Colonic mucosa (tissue), 4 donors: ENCODE results near the gene CFAP299. TPM values are rescaled to one million over a fixed set of nuclear protein-coding genes. Genes with fewer than 3 reads are reported as not detected.

Source experiments
- DNase-seq: peaks from one replicate; pipeline ENCODE4 v3.0.0-alpha.2; 2020
- H3K27ac ChIP-seq: fragments of 200-600 bp; one replicate; pipeline ENCODE4 v1.8.0; 2021
- H3K27me3 ChIP-seq: fragments of 200-600 bp; one replicate; pipeline ENCODE4 v1.8.0; 2021
- H3K36me3 ChIP-seq: fragments of 200-600 bp; one replicate; pipeline ENCODE4 v1.8.0; 2021
- H3K4me1 ChIP-seq: fragments of 200-600 bp; one replicate; pipeline ENCODE4 v1.8.0; 2021; ENCODE audit warnings: mild to moderate bottlenecking
- H3K4me3 ChIP-seq: fragments of 200-600 bp; one replicate; pipeline ENCODE4 v1.8.0; 2021
- H3K9ac ChIP-seq, 2 donors: one replicate each; pipeline ENCODE4 v1.7.0; 2013; ENCODE audit warnings: control low read depth in 2 of 2, low read depth in 2 of 2, low read length in 2 of 2
- H3K9me3 ChIP-seq: fragments of 200-600 bp; one replicate; pipeline ENCODE4 v1.8.0; 2021
- CTCF ChIP-seq: fragments of 200-600 bp; IDR thresholded peaks from one replicate; pipeline ENCODE4 v1.8.0; 2022; ENCODE audit warnings: antibody characterized with exemption, mild to moderate bottlenecking
- intact Hi-C: fragments of 100-400 bp; cut with DNase I; formaldehyde crosslinking; loops from one replicate; pipeline ENCODE4 v1.14.1; 2022
- total RNA-seq, 2 donors: library from RNA; stranded (reverse); fragmentation: NEBNext Ultra II Directional in 1 of 2; extraction: Animal tissue kit (Norgen Biotek cat#: 25700) in 1 of 2; gene quantifications; one replicate each; pipeline ENCODE4 v1.2.1, GENCODE V29; 2021
- donor health status: healthy.
- donor health status: DM: no; HTN: no; CAD: no.
- donor health status: DM: no; HTN: no; CAD: no.

Gene CFAP299
- total RNA-seq, 2 donors from 2014 or later: not detected

DNA sequence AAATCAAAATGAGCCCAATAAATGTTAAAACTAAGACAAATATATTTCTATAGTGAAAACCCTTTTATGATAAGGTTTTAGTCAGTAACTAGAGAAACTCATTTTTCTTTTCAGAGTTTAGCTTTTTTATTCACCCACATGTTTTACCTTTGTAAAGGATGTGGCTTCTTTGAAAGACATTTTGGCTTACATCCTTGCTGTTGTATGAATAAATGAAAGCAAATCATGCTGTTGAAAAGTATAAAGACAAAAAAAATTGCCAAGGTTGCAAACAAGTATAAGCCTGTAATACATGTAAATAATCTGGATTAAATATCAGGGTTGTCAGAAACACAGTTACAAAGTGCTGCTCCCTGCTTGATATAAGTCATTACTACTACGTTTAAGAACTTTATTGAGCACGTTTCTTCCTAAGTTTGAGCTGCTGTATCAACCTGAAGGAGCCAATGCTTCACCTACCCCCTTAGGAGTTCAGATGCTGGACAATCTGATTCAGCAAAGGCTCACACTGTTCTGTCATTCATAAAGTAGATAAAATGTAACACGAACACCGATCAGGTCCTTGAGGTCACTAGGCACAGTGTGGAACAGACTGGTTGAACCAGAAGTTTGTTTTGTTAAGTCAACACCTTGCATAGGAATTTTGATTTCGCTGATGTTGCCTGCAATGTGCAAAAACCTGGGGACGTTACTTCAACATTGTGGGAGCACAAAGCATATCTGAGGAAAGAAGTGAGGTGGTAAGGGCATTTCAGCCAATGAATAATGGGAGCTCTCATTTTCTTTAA is 373.7 kb downstream of the CFAP299 start:
- Histone ChIP-seq H3K9ac (no peak overlapping the region), H3K4me1 (no peaks in the 10 kb centered on the region), H3K27me3 (no peaks in the 10 kb centered on the region), H3K9me3 (no peaks in the 10 kb centered on the region), H3K36me3 (no peaks in the 10 kb centered on the region), H3K4me3 (no peak overlapping the region), H3K27ac (no peak overlapping the region)
- intact Hi-C loops: no loop called here
- no peak for DNase-seq
- TF ChIP-seq CTCF: no peak

DNA sequence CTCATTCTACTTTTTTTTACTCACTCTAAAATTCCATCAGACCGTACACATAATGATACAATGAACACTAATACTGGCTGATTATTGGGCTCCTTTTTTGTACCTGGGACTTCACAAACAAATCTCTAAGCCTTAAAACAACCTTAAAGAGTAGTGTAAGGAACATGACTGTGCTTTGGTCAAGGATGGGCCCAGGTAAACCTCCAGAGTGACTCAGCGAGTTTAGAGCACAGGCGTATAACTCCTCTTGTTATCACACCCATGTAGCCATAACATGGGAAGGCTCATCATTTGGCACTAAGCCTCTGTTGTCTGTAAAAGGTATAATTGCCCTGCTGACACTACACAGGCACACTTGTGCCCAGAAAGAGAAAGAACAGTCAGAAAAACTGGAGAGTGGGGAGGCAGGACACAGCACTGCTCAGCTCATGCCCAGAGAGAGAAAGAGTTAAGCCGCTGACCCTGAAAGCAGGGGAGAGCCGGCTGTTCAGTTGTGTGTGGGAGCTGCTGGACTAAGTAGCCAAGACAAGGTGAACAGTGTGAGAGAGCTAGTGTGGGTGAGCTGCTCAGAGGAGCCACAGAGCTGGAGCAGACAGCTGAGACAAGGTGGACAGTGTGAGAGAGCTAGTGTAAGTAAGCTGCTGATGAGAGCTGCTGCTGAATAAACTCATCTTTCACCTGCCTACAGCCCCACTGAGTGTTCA is 375.4 kb downstream of the CFAP299 start:
- no peak overlapping the region for H3K27ac ChIP-seq
- H3K4me3 ChIP-seq: no peak overlapping the region
- no peaks in the 10 kb centered on the region for H3K27me3 ChIP-seq
- no peak for DNase-seq
- no peak for TF ChIP-seq CTCF
- H3K9me3 ChIP-seq: no peaks in the 10 kb centered on the region
- H3K4me1 ChIP-seq: no peaks in the 10 kb centered on the region
- intact Hi-C loops: no loop called here
- H3K36me3 ChIP-seq: no peaks in the 10 kb centered on the region
- no peak overlapping the region for H3K9ac ChIP-seq

- H3K4me1 ChIP-seq: no peaks in the 10 kb centered on the region
- H3K9me3 ChIP-seq: no peaks in the 10 kb centered on the region
- no peak overlapping the region for H3K4me3 ChIP-seq
- H3K27ac ChIP-seq: no peak overlapping the region
- H3K36me3 ChIP-seq: no peaks in the 10 kb centered on the region
- TF ChIP-seq CTCF: no peak
- no peak overlapping the region for H3K9ac ChIP-seq
- DNase-seq: no peak
- H3K27me3 ChIP-seq: no peaks in the 10 kb centered on the region
- intact Hi-C loops: no loop called here
Measured at GRCh38 chr4:80711956-80712355, 376.4 kb downstream of the CFAP299 start.

DNA sequence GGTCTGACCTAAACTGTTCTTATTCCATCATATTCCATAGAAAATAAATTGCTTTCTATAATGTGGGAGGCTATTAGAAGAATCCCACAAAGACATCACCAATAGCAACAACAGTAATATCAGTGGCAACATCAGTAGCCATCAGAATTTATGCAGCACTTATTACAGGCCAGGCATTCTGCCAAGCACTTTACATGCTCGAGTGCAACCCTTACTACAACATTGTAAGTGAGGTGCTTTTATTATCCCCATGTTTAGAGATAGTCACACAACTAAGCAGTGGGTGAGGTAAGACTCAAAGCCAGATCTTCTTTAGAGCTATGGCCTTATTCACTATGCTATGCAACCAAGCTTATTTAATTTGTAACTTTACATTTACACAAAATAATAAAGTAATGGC is 377.9 kb downstream of the CFAP299 start:
- H3K27ac ChIP-seq: no peak overlapping the region
- intact Hi-C loops: no loop called here
- no peak for TF ChIP-seq CTCF
- no peaks in the 10 kb centered on the region for H3K27me3 ChIP-seq
- no peak overlapping the region for H3K4me3 ChIP-seq
- H3K9ac ChIP-seq: no peak overlapping the region
- H3K36me3 ChIP-seq: no peaks in the 10 kb centered on the region
- H3K9me3 ChIP-seq: no peaks in the 10 kb centered on the region
- no peak for DNase-seq
- H3K4me1 ChIP-seq: no peaks in the 10 kb centered on the region

DNA sequence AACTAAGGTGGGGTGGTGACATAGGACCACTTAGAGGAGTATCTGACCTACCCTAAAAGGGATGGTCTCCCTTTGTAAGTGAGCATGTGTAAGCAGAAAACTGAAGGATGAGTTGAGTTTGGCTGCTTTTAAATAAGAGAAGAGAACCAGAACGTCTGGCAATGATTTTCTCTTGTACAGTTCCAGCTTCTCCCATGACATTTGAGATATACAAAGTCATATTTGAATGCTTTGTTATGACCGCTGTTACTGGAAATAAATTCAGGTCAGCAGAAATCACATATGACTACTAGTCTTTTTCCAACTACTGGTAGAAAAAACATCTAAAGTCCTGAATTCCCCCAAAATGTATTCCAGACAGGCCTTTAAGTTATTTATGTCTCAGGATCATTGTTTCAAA is 381.7 kb downstream of the CFAP299 start:
- Histone ChIP-seq H3K9ac (no peak overlapping the region), H3K4me3 (no peak overlapping the region), H3K36me3 (no peaks in the 10 kb centered on the region), H3K27ac (no peak overlapping the region), H3K4me1 (no peaks in the 10 kb centered on the region), H3K9me3 (no peaks in the 10 kb centered on the region), H3K27me3 (no peaks in the 10 kb centered on the region)
- no peak for TF ChIP-seq CTCF
- DNase-seq: no peak
- intact Hi-C loops: no loop called here
